HepG2 (cell line): ENCODE results near the gene ELFN1.

Experiments
- AGO2 ChIP-seq: fragments of 200-400 bp; formaldehyde crosslinking; optimal IDR thresholded peaks from 2 replicates; pipeline ENCODE3; 2017; ENCODE audit warnings: mild to moderate bottlenecking, low read depth, low read length, moderate library complexity
- BRCA1 ChIP-seq: sonication (generic); formaldehyde crosslinking; IDR thresholded peaks from 2 replicates; pipeline ENCODE4 v1.4.0; 2020; ENCODE audit warnings: missing genetic modification reagents
- CBX1 ChIP-seq: IDR thresholded peaks from one replicate; pipeline ENCODE4 v1.6.1; 2016; ENCODE audit warnings: antibody characterized with exemption, low read depth
- CHD2 ChIP-seq: IDR thresholded peaks from 2 replicates; pipeline ENCODE4 v1.6.1; 2011; ENCODE audit warnings: low read depth, low read length, improper control_type of control experiment
- CTCF ChIP-seq: sonication (generic); formaldehyde crosslinking; IDR thresholded peaks from 2 replicates; pipeline ENCODE4 v1.5.0; 2020; ENCODE audit warnings: mild to moderate bottlenecking, missing genetic modification reagents, moderate library complexity
- HDAC2 ChIP-seq: sonication (generic); formaldehyde crosslinking; IDR thresholded peaks from 2 replicates; pipeline ENCODE4 v1.4.0; 2020; ENCODE audit warnings: missing genetic modification reagents
- SUZ12 ChIP-seq: fragments of 150-350 bp; IDR thresholded peaks from 2 replicates; pipeline ENCODE4 v1.6.1; 2014; ENCODE audit warnings: low read depth, low read length
- TAF1 ChIP-seq: sonication (generic); formaldehyde crosslinking; IDR thresholded peaks from 2 replicates; pipeline ENCODE4 v1.4.0; 2020; ENCODE audit warnings: missing genetic modification reagents
- THAP7 ChIP-seq: sonication (generic); formaldehyde crosslinking; IDR thresholded peaks from 2 replicates; pipeline ENCODE4 v1.8.1; 2023; ENCODE audit warnings: mild to moderate bottlenecking, missing genetic modification reagents
- ZNF234 ChIP-seq: sonication (generic); formaldehyde crosslinking; conservative IDR thresholded peaks from 2 replicates; pipeline ENCODE4 v1.5.1; 2020; ENCODE audit warnings: mild to moderate bottlenecking, missing genetic modification reagents
- TF ChIP-seq, protein P1 (sequence below): sonication (generic); formaldehyde crosslinking; IDR thresholded peaks from one replicate; pipeline ENCODE4 v1.5.1; 2020; ENCODE audit warnings: mild to moderate bottlenecking, missing genetic modification reagents; ENCODE audit errors: not compliant biosample characterization

- TF ChIP-seq TAF1 (CRISPR knock-in tag): no peak
- TF ChIP-seq CTCF (CRISPR knock-in tag): no peak
- no peak for TF ChIP-seq CBX1
- no peak for TF ChIP-seq HDAC2 (CRISPR knock-in tag)
- TF ChIP-seq BRCA1 (CRISPR knock-in tag): no peak
- TF ChIP-seq THAP7: no peak
- TF ChIP-seq, protein P1, sequence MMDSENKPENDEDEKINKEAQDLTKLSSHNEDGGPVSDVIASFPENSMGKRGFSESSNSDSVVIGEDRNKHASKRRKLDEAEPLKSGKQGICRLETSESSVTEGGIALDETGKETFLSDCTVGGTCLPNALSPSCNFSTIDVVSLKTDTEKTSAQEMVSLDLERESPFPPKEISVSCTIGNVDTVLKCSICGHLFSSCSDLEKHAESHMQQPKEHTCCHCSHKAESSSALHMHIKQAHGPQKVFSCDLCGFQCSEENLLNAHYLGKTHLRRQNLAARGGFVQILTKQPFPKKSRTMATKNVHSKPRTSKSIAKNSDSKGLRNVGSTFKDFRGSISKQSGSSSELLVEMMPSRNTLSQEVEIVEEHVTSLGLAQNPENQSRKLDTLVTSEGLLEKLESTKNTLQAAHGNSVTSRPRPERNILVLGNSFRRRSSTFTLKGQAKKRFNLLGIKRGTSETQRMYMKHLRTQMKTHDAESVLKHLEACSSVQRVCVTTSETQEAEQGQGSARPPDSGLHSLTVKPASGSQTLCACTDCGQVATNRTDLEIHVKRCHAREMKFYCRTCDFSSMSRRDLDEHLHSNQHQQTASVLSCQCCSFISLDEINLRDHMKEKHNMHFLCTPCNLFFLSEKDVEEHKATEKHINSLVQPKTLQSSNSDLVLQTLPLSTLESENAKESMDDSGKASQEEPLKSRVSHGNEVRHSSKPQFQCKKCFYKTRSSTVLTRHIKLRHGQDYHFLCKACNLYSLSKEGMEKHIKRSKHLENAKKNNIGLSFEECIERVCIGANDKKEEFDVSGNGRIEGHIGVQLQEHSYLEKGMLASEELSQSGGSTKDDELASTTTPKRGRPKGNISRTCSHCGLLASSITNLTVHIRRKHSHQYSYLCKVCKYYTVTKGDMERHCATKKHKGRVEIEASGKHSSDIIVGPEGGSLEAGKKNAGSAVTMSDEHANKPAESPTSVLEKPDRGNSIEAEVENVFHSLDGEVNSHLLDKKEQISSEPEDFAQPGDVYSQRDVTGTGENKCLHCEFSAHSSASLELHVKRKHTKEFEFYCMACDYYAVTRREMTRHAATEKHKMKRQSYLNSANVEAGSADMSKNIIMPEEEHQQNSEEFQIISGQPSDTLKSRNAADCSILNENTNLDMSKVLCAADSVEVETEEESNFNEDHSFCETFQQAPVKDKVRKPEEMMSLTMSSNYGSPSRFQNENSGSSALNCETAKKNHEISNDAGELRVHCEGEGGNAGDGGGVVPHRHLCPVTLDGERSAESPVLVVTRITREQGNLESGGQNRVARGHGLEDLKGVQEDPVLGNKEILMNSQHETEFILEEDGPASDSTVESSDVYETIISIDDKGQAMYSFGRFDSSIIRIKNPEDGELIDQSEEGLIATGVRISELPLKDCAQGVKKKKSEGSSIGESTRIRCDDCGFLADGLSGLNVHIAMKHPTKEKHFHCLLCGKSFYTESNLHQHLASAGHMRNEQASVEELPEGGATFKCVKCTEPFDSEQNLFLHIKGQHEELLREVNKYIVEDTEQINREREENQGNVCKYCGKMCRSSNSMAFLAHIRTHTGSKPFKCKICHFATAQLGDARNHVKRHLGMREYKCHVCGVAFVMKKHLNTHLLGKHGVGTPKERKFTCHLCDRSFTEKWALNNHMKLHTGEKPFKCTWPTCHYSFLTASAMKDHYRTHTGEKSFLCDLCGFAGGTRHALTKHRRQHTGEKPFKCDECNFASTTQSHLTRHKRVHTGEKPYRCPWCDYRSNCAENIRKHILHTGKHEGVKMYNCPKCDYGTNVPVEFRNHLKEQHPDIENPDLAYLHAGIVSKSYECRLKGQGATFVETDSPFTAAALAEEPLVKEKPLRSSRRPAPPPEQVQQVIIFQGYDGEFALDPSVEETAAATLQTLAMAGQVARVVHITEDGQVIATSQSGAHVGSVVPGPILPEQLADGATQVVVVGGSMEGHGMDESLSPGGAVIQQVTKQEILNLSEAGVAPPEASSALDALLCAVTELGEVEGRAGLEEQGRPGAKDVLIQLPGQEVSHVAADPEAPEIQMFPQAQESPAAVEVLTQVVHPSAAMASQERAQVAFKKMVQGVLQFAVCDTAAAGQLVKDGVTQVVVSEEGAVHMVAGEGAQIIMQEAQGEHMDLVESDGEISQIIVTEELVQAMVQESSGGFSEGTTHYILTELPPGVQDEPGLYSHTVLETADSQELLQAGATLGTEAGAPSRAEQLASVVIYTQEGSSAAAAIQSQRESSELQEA (CRISPR knock-in tag): no peak
- TF ChIP-seq CHD2: no peak
- TF ChIP-seq ZNF234: no peak
- TF ChIP-seq SUZ12: no peak
- TF ChIP-seq AGO2: no peak
Measured at GRCh38 chr7:1748839-1749173, 78.7 kb downstream of the ELFN1 start.
